Activated CD4-positive, alpha-beta memory T cell treated with anti-CD3 and anti-CD28 coated beads, Interleukin-2, amount 10 ng/mL, durations not matched to agents 7 days and 5 days (primary cell): Measurements from ENCODE around the gene ILF3. TPM values are rescaled to one million over a fixed set of nuclear protein-coding genes. Genes with fewer than 3 reads are reported as not detected.

Experiments
- CTCF ChIA-PET: fragments of 350-600 bp; sonication (Branson Sonifier 250); formaldehyde crosslinking; loops from one replicate; lab custom pipeline; 2021; ENCODE audit warnings: antibody characterized with exemption, inconsistent platforms; lab: Charles Lee
- POLR2A ChIA-PET: fragments of 350-600 bp; sonication (Branson Sonifier 250); formaldehyde crosslinking; loops from one replicate; lab custom pipeline; 2021; ENCODE audit warnings: antibody characterized with exemption; lab: Charles Lee
- DNase-seq: peaks from one replicate; pipeline ENCODE4 v3.0.0-alpha.2; 2020
- H3K27ac Mint-ChIP-seq: one replicate; pipeline ENCODE4 v1.8.0; 2021; ENCODE audit warnings: mild to moderate bottlenecking, mixed read lengths
- H3K27me3 Mint-ChIP-seq: one replicate; pipeline ENCODE4 v1.8.0; 2021; ENCODE audit warnings: mixed read lengths
- H3K36me3 Mint-ChIP-seq: one replicate; pipeline ENCODE4 v1.8.0; 2021; ENCODE audit warnings: low read depth, mixed read lengths
- H3K4me1 Mint-ChIP-seq: one replicate; pipeline ENCODE4 v1.8.0; 2021; ENCODE audit warnings: mixed read lengths
- H3K4me3 Mint-ChIP-seq: one replicate; pipeline ENCODE4 v1.8.0; 2021; ENCODE audit warnings: mild to moderate bottlenecking, mixed read lengths
- H3K9me3 Mint-ChIP-seq: one replicate; pipeline ENCODE4 v1.8.0; 2021; ENCODE audit warnings: mixed read lengths
- total RNA-seq, 2 experiments: library from RNA; stranded (reverse); gene quantifications; one replicate each; pipeline ENCODE4 v1.2.3, GENCODE V29; 2021

Gene ILF3
- total RNA-seq, 2 experiments from 2014 or later: 301 to 324 TPM

- H3K9me3 Mint-ChIP-seq: no peaks in the 10 kb centered on the region
- H3K27ac Mint-ChIP-seq: peak within 1 kb of the TSS; percentile 84
- DNase-seq: no peak
- no peaks in the 10 kb centered on the region for H3K27me3 Mint-ChIP-seq
- peaks cover 34% of the 10 kb centered on the region for H3K36me3 Mint-ChIP-seq
- ChIA-PET CTCF (interaction anchor here (1.8 kb wide), 1 partner anchor 44 kb away, joined by 9 read pairs; no protein-coding TSS in a partner anchor), POLR2A (interaction anchor here (0.8 to 4.7 kb wide), 2 partner anchors 13 to 22 kb away, joined by 5 to 34 read pairs; no protein-coding TSS in a partner anchor)
- peaks cover 44% of the 10 kb centered on the region for H3K4me1 Mint-ChIP-seq
- H3K4me3 Mint-ChIP-seq: no peak within 1 kb of the TSS
Measured at GRCh38 chr19:10625003-10625761, 29.0 kb upstream of the ILF3 start, which contains the start of gene SLC44A2. TSS of gene SLC44A2 (plus strand) at chr19:10625553. CDS start at chr19:10625634, 81 bp downstream.

- Mint-ChIP-seq H3K36me3 (peaks cover 28% of the 10 kb centered on the region), H3K9me3 (no peaks in the 10 kb centered on the region), H3K27me3 (no peaks in the 10 kb centered on the region), H3K4me1 (peaks cover 40% of the 10 kb centered on the region), H3K27ac (no peak overlapping the region), H3K4me3 (no peak overlapping the region)
- POLR2A ChIA-PET: interaction anchor here (0.6 to 0.8 kb wide), 2 partner anchors 9 to 24 kb away, joined by 3 read pairs; no protein-coding TSS in a partner anchor
- CTCF ChIA-PET: interaction anchor here (2.2 kb wide), 1 partner anchor 44 kb away, joined by 7 read pairs; no protein-coding TSS in a partner anchor
- DNase-seq: no peak
Measured at GRCh38 chr19:10625762-10626138, 28.4 kb upstream of the ILF3 start.

GRCh38 chr19:10631874-10632273, 22.3 kb upstream of the ILF3 start:
- Mint-ChIP-seq H3K36me3 (peaks cover 58% of the 10 kb centered on the region), H3K4me3 (no peak overlapping the region), H3K4me1 (peaks cover 3% of the 10 kb centered on the region), H3K9me3 (no peaks in the 10 kb centered on the region), H3K27me3 (no peaks in the 10 kb centered on the region), H3K27ac (no peak overlapping the region)
- POLR2A ChIA-PET: no interaction called here
- CTCF ChIA-PET: no interaction called here
- DNase-seq: no peak

- POLR2A ChIA-PET: interaction anchor here (1.4 kb wide), 1 partner anchor 19 kb away, joined by 6 read pairs; no protein-coding TSS in a partner anchor
- peaks cover 64% of the 10 kb centered on the region for H3K36me3 Mint-ChIP-seq
- CTCF ChIA-PET: interaction anchor here (2.2 to 2.5 kb wide), 2 partner anchors 10 to 53 kb away, joined by 5 to 7 read pairs; no protein-coding TSS in a partner anchor
- H3K27me3 Mint-ChIP-seq: no peaks in the 10 kb centered on the region
- no peak for DNase-seq
- no peak overlapping the region for H3K27ac Mint-ChIP-seq
- H3K4me3 Mint-ChIP-seq: no peak overlapping the region
- H3K9me3 Mint-ChIP-seq: no peaks in the 10 kb centered on the region
- H3K4me1 Mint-ChIP-seq: peaks cover 11% of the 10 kb centered on the region
Measured at GRCh38 chr19:10634430-10634829, 19.7 kb upstream of the ILF3 start.

GRCh38 chr19:10634963-10635362, 19.2 kb upstream of the ILF3 start:
- CTCF ChIA-PET: interaction anchor here (2.2 to 2.5 kb wide), 2 partner anchors 10 to 54 kb away, joined by 5 to 7 read pairs; no protein-coding TSS in a partner anchor
- Mint-ChIP-seq H3K27ac (no peak overlapping the region), H3K4me1 (peaks cover 11% of the 10 kb centered on the region), H3K27me3 (no peaks in the 10 kb centered on the region), H3K4me3 (no peak overlapping the region), H3K36me3 (peaks cover 67% of the 10 kb centered on the region), H3K9me3 (no peaks in the 10 kb centered on the region)
- POLR2A ChIA-PET: interaction anchor here (1.0 kb wide), 1 partner anchor 13 kb away, joined by 3 read pairs; no protein-coding TSS in a partner anchor
- no peak for DNase-seq

GRCh38 chr19:10636304-10636972, 17.7 kb upstream of the ILF3 start:
- H3K27me3 Mint-ChIP-seq: no peaks in the 10 kb centered on the region
- peak overlapping the region; percentile 34 for H3K27ac Mint-ChIP-seq
- H3K9me3 Mint-ChIP-seq: no peaks in the 10 kb centered on the region
- POLR2A ChIA-PET: no interaction called here
- peaks cover 61% of the 10 kb centered on the region for H3K36me3 Mint-ChIP-seq
- CTCF ChIA-PET: interaction anchor here (1.1 kb wide), 1 partner anchor 55 kb away, joined by 3 read pairs; no protein-coding TSS in a partner anchor
- peaks cover 11% of the 10 kb centered on the region for H3K4me1 Mint-ChIP-seq
- H3K4me3 Mint-ChIP-seq: no peak overlapping the region
- DNase-seq: no peak

GRCh38 chr19:10637894-10638293, 16.3 kb upstream of the ILF3 start:
- peaks cover 11% of the 10 kb centered on the region for H3K4me1 Mint-ChIP-seq
- H3K27ac Mint-ChIP-seq: peak overlapping the region; percentile 33
- CTCF ChIA-PET: interaction anchor here (1.0 kb wide), 1 partner anchor 56 kb away, joined by 3 read pairs; no protein-coding TSS in a partner anchor
- H3K4me3 Mint-ChIP-seq: no peak overlapping the region
- no peaks in the 10 kb centered on the region for H3K9me3 Mint-ChIP-seq
- H3K36me3 Mint-ChIP-seq: peaks cover 57% of the 10 kb centered on the region
- no peaks in the 10 kb centered on the region for H3K27me3 Mint-ChIP-seq
- POLR2A ChIA-PET: interaction anchor here (1.1 to 1.7 kb wide), 2 partner anchors 11 to 35 kb away, joined by 3 to 6 read pairs; no protein-coding TSS in a partner anchor
- no peak for DNase-seq

- POLR2A ChIA-PET: no interaction called here
Measured at GRCh38 chr19:10639836-10640235, 14.3 kb upstream of the ILF3 start.

GRCh38 chr19:10640361-10640760, 13.8 kb upstream of the ILF3 start:
- POLR2A ChIA-PET: interaction anchor here (1.0 to 1.7 kb wide), 2 partner anchors 9 to 38 kb away, joined by 3 to 4 read pairs; no protein-coding TSS in a partner anchor
- Mint-ChIP-seq H3K4me1 (peaks cover 14% of the 10 kb centered on the region), H3K4me3 (no peak overlapping the region), H3K27ac (no peak overlapping the region), H3K27me3 (no peaks in the 10 kb centered on the region), H3K36me3 (peaks cover 48% of the 10 kb centered on the region), H3K9me3 (no peaks in the 10 kb centered on the region)
- CTCF ChIA-PET: interaction anchor here (1.5 kb wide), 1 partner anchor 59 kb away, joined by 5 read pairs; no protein-coding TSS in a partner anchor
- DNase-seq: no peak

More at GRCh38 chr19:10639836-10640235, 14.3 kb upstream of the ILF3 start:
- Mint-ChIP-seq H3K36me3 (peaks cover 53% of the 10 kb centered on the region), H3K4me1 (peaks cover 14% of the 10 kb centered on the region), H3K9me3 (no peaks in the 10 kb centered on the region), H3K4me3 (no peak overlapping the region), H3K27ac (no peak overlapping the region), H3K27me3 (no peaks in the 10 kb centered on the region)
- CTCF ChIA-PET: interaction anchor here (0.7 to 1.5 kb wide), 2 partner anchors 59 to 224 kb away, joined by 3 to 5 read pairs; no protein-coding TSS in a partner anchor
- no peak for DNase-seq

- Mint-ChIP-seq H3K36me3 (peaks cover 43% of the 10 kb centered on the region), H3K4me1 (peaks cover 14% of the 10 kb centered on the region), H3K4me3 (no peak overlapping the region)
Measured at GRCh38 chr19:10641248-10641647, 12.9 kb upstream of the ILF3 start.

GRCh38 chr19:10642473-10643171, 11.5 kb upstream of the ILF3 start:
- no peak overlapping the region for H3K27ac Mint-ChIP-seq
- CTCF ChIA-PET: interaction anchor here (0.7 to 2.4 kb wide), 2 partner anchors 14 to 15 kb away, joined by 3 to 6 read pairs; no protein-coding TSS in a partner anchor
- no peak for DNase-seq
- H3K4me1 Mint-ChIP-seq: peaks cover 12% of the 10 kb centered on the region
- H3K4me3 Mint-ChIP-seq: no peak overlapping the region
- H3K27me3 Mint-ChIP-seq: no peaks in the 10 kb centered on the region
- no peaks in the 10 kb centered on the region for H3K9me3 Mint-ChIP-seq
- peaks cover 30% of the 10 kb centered on the region for H3K36me3 Mint-ChIP-seq
- POLR2A ChIA-PET: interaction anchor here (0.7 to 2.6 kb wide), 3 partner anchors 10 to 63 kb away, joined by 3 to 12 read pairs (median 10); no protein-coding TSS in a partner anchor

More at GRCh38 chr19:10641248-10641647, 12.9 kb upstream of the ILF3 start:
- Mint-ChIP-seq H3K27me3 (no peaks in the 10 kb centered on the region), H3K9me3 (no peaks in the 10 kb centered on the region), H3K27ac (no peak overlapping the region)
- POLR2A ChIA-PET: interaction anchor here (0.6 to 1.7 kb wide), 4 partner anchors 9 to 60 kb away, joined by 3 to 4 read pairs (median 4); no protein-coding TSS in a partner anchor
- CTCF ChIA-PET: interaction anchor here (1.5 kb wide), 1 partner anchor 60 kb away, joined by 5 read pairs; no protein-coding TSS in a partner anchor
- no peak for DNase-seq
